C4-2B (cell line): ENCODE measurements around the gene HERC2.

Experiments used
- H3K27ac ChIP-seq: fragments of 450-650 bp; 2 replicates; pipeline ENCODE4 v1.5.1; 2017
- CTCF ChIP-seq: fragments of 450-650 bp; conservative IDR thresholded peaks from 2 replicates; pipeline ENCODE4 v1.5.1; 2017; ENCODE audit warnings: mild to moderate bottlenecking
- ZFX ChIP-seq: fragments of 450-650 bp; IDR thresholded peaks from 2 replicates; pipeline ENCODE4 v1.6.1; 2017

The HERC2 gene

GRCh38 chr15:28107111-28107903 lies 214.7 kb downstream of the HERC2 start:
- no peak for TF ChIP-seq CTCF
- TF ChIP-seq ZFX = no peak
- H3K27ac ChIP-seq = no peak overlapping the region

GRCh38 chr15:28106294-28107110 lies 215.5 kb downstream of the HERC2 start:
- TF ChIP-seq ZFX = no peak
- TF ChIP-seq CTCF = no peak
- H3K27ac ChIP-seq = no peak overlapping the region

- H3K27ac ChIP-seq = no peak overlapping the region
- no peak for TF ChIP-seq CTCF
Observed at GRCh38 chr15:28105793-28106192, 216.2 kb downstream of the HERC2 start.

GRCh38 chr15:28105224-28105791 lies 216.7 kb downstream of the HERC2 start:
- TF ChIP-seq CTCF (no peak), ZFX (no peak)

GRCh38 chr15:28104326-28104725 lies 217.7 kb downstream of the HERC2 start:
- no peak overlapping the region for H3K27ac ChIP-seq
- TF ChIP-seq ZFX = no peak
- no peak for TF ChIP-seq CTCF

More at GRCh38 chr15:28105224-28105791, 216.7 kb downstream of the HERC2 start:
- H3K27ac ChIP-seq = no peak overlapping the region

GRCh38 chr15:28103831-28104230 lies 218.1 kb downstream of the HERC2 start:
- peak overlapping the region; percentile 10 for H3K27ac ChIP-seq

More at GRCh38 chr15:28103831-28104230, 218.1 kb downstream of the HERC2 start:
- TF ChIP-seq ZFX (no peak), CTCF (no peak)
